Transverse colon (tissue), 4 donors: ENCODE results near the gene UCN3.

Source experiments
- EP300 ChIP-seq: sonication (generic); formaldehyde crosslinking; IDR thresholded peaks from one replicate; pipeline ENCODE4 v1.6.1; 2017; ENCODE audit warnings: antibody characterized with exemption, low read depth
- POLR2A ChIP-seq: fragments of 450-650 bp; IDR thresholded peaks from one replicate; pipeline ENCODE4 v1.6.1; 2016; ENCODE audit warnings: antibody characterized with exemption, mild to moderate bottlenecking, moderate library complexity
- POLR2AphosphoS5 ChIP-seq, 3 donors: sonication (generic); formaldehyde crosslinking; IDR thresholded peaks; one replicate each; pipeline ENCODE4 v1.6.1; 2016; ENCODE audit warnings: antibody characterized with exemption in 3 of 3
- TF ChIP-seq, protein P1 (sequence below), 5 experiments: fragments of 200-600 bp in 3 of 5; fragments of 450-650 bp in 2 of 5; sonication (generic) in 3 of 5; IDR thresholded peaks; 1 replicate in 2 of 5; 2 replicates in 3 of 5; pipeline ENCODE4 v1.5.1; 2016 to 2017; ENCODE audit warnings: antibody characterized with exemption in 5 of 5, inconsistent platforms in 3 of 5, mild to moderate bottlenecking in 2 of 5, moderate library complexity in 1 of 5

DNA sequence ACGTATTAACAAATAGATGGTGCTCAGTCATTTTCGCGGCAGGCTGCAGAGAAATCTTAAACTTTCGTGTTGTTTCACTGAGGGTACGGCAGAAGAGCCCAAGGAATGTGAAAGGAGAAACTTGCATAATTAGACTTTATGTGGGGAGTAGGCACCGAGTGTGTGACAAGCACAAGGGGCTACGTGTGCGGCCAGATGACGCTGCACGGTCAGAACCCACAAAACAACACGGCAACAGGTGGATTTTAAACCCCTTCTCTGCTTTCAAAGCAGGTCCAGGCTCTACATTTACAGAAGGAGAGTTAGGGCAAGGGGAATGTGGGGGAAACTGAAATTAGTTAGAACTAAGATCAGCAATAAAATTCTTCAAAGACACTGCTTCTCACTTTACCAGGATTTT is 392 bp upstream of the UCN3 start:
- TF ChIP-seq, protein P1, sequence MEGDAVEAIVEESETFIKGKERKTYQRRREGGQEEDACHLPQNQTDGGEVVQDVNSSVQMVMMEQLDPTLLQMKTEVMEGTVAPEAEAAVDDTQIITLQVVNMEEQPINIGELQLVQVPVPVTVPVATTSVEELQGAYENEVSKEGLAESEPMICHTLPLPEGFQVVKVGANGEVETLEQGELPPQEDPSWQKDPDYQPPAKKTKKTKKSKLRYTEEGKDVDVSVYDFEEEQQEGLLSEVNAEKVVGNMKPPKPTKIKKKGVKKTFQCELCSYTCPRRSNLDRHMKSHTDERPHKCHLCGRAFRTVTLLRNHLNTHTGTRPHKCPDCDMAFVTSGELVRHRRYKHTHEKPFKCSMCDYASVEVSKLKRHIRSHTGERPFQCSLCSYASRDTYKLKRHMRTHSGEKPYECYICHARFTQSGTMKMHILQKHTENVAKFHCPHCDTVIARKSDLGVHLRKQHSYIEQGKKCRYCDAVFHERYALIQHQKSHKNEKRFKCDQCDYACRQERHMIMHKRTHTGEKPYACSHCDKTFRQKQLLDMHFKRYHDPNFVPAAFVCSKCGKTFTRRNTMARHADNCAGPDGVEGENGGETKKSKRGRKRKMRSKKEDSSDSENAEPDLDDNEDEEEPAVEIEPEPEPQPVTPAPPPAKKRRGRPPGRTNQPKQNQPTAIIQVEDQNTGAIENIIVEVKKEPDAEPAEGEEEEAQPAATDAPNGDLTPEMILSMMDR (IDR thresholded peaks at IDR 0.05): no peak
- no peak for TF ChIP-seq EP300
- no peak for TF ChIP-seq POLR2A
- no peak for TF ChIP-seq POLR2AphosphoS5 (IDR thresholded peaks at IDR 0.05)
